Nephron progenitor cell (in vitro differentiated cells): ENCODE results near the gene CDH18.

Experiments used
- DNase-seq: peaks from one replicate; pipeline ENCODE4 v3.0.0; 2021
- H3K27ac Mint-ChIP-seq: 2 replicates; pipeline ENCODE4 v1.8.0; 2021; ENCODE audit warnings: mild to moderate bottlenecking, moderate library complexity, mixed read lengths
- H3K27me3 Mint-ChIP-seq: 2 replicates; pipeline ENCODE4 v1.8.0; 2021; ENCODE audit warnings: mild to moderate bottlenecking, low read depth, mixed read lengths; ENCODE audit not compliant: poor library complexity
- H3K36me3 Mint-ChIP-seq: 2 replicates; pipeline ENCODE4 v1.8.0; 2021; ENCODE audit warnings: low read depth, mixed read lengths
- H3K4me1 Mint-ChIP-seq: 2 replicates; pipeline ENCODE4 v1.8.0; 2021; ENCODE audit warnings: mixed read lengths
- H3K4me3 Mint-ChIP-seq: 2 replicates; pipeline ENCODE4 v1.8.0; 2021; ENCODE audit warnings: mild to moderate bottlenecking, moderate library complexity, mixed read lengths
- H3K9me3 Mint-ChIP-seq: 2 replicates; pipeline ENCODE4 v1.8.0; 2021; ENCODE audit warnings: mild to moderate bottlenecking, moderate library complexity, mixed read lengths
- TF ChIP-seq, protein P1 (sequence below): fragments of 200-600 bp; sonication (generic); IDR thresholded peaks from 2 replicates; pipeline ENCODE4 v1.5.0; 2021; ENCODE audit warnings: antibody characterized with exemption

The CDH18 gene

GRCh38 chr5:19917588-19918122 lies 70.3 kb downstream of the CDH18 start:
- Mint-ChIP-seq H3K27me3 (peaks cover 4% of the 10 kb centered on the region), H3K9me3 (no peaks in the 10 kb centered on the region), H3K4me1 (no peaks in the 10 kb centered on the region), H3K36me3 (no peaks in the 10 kb centered on the region), H3K27ac (no peak overlapping the region), H3K4me3 (no peak overlapping the region)
- no peak for DNase-seq
- TF ChIP-seq, protein P1, sequence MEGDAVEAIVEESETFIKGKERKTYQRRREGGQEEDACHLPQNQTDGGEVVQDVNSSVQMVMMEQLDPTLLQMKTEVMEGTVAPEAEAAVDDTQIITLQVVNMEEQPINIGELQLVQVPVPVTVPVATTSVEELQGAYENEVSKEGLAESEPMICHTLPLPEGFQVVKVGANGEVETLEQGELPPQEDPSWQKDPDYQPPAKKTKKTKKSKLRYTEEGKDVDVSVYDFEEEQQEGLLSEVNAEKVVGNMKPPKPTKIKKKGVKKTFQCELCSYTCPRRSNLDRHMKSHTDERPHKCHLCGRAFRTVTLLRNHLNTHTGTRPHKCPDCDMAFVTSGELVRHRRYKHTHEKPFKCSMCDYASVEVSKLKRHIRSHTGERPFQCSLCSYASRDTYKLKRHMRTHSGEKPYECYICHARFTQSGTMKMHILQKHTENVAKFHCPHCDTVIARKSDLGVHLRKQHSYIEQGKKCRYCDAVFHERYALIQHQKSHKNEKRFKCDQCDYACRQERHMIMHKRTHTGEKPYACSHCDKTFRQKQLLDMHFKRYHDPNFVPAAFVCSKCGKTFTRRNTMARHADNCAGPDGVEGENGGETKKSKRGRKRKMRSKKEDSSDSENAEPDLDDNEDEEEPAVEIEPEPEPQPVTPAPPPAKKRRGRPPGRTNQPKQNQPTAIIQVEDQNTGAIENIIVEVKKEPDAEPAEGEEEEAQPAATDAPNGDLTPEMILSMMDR = no peak

- H3K27me3 Mint-ChIP-seq = no peaks in the 10 kb centered on the region
These were observed 77.9 kb downstream of the CDH18 start for GRCh38 chr5:19910136-19910535.

DNA sequence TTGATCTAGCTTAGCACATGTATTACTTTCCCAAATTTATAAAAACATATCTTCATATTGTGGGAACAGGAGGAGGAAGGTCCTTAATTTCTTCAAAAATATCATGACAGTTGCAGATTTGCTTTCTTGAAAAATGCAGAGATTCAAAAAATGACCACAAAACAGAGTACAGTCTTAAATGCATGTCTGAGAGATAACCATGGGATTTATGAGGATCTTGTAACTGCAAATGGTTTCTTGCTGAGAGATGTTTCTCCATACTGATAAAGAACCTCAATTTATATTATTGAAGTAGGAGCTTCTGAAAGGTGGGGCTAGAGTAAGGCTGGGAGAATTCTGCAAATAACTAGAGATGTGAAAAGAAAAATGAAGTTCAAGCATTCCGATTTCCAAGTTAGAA lies 83.2 kb downstream of the CDH18 start:
- Mint-ChIP-seq H3K27me3 (peaks cover 2% of the 10 kb centered on the region), H3K4me1 (peaks cover 1% of the 10 kb centered on the region), H3K9me3 (no peaks in the 10 kb centered on the region), H3K4me3 (no peak overlapping the region), H3K27ac (no peak overlapping the region), H3K36me3 (no peaks in the 10 kb centered on the region)
- no peak for DNase-seq
- TF ChIP-seq, protein P1 = no peak

More at GRCh38 chr5:19910136-19910535, 77.9 kb downstream of the CDH18 start:
- H3K27ac Mint-ChIP-seq = no peak overlapping the region
- DNase-seq = no peak
- H3K4me1 Mint-ChIP-seq = peaks cover 7% of the 10 kb centered on the region
- no peaks in the 10 kb centered on the region for H3K9me3 Mint-ChIP-seq
- H3K4me3 Mint-ChIP-seq = no peak overlapping the region
- TF ChIP-seq, protein P1 = no peak
- no peaks in the 10 kb centered on the region for H3K36me3 Mint-ChIP-seq

GRCh38 chr5:19903611-19904010 lies 84.4 kb downstream of the CDH18 start:
- Mint-ChIP-seq H3K9me3 (no peaks in the 10 kb centered on the region), H3K27me3 (peaks cover 2% of the 10 kb centered on the region), H3K4me1 (no peaks in the 10 kb centered on the region), H3K27ac (no peak overlapping the region), H3K4me3 (no peak overlapping the region), H3K36me3 (no peaks in the 10 kb centered on the region)
- TF ChIP-seq, protein P1 = no peak
- DNase-seq = no peak

DNA sequence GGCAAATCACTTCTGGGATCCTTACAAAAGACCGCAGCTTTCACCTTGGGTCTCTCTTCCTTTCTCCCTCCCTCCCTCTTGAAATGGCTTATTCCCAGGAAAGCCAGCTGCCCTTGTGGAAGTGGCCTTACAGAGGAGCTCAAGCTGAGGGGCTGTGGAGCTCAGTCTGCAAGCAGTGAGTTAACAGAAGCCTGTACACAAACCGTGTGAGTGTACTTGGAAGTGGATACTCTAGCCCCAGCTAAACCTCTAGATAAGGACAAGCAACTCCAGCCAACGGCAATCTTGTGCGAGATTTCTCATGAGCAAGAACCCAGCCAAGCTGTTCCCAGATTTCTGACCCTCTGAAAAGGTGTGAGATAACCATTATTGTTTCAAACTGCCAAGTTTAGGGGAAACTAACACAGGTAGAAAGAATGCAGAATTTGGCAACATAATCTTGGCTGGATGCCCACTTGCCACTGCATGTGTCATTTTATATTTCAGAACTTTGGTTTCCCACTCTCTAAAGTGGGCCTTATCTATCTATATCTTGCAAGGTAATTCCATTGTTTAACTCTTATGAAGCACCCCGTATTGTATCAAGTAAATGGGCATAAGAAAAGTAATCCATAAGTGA lies 85.6 kb downstream of the CDH18 start:
- peaks cover 2% of the 10 kb centered on the region for H3K27me3 Mint-ChIP-seq
- no peaks in the 10 kb centered on the region for H3K36me3 Mint-ChIP-seq
- no peak overlapping the region for H3K4me3 Mint-ChIP-seq
- DNase-seq = no peak
- no peaks in the 10 kb centered on the region for H3K4me1 Mint-ChIP-seq
- H3K9me3 Mint-ChIP-seq = no peaks in the 10 kb centered on the region
- peak overlapping the region; percentile 44 for H3K27ac Mint-ChIP-seq
- TF ChIP-seq, protein P1 = no peak

DNA sequence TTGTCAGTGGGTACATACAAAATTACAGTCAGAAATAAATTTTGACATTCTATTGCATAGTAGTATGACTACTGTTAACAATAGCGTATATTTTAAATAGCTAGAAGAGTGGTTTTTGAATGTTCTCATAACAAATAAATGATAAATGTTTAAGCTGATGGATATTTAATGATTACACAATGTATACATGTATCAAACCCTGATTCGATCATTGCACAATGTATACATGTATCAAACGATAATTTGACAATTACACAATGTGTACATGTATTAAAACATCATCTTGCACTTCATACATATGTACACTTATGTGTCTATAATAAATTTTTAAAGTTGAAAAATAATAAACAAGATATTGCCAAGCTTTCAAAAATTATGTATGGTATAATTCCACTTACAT lies 87.7 kb downstream of the CDH18 start:
- Mint-ChIP-seq H3K4me1 (peaks cover 7% of the 10 kb centered on the region), H3K4me3 (no peak overlapping the region), H3K27ac (no peak overlapping the region), H3K27me3 (peaks cover 2% of the 10 kb centered on the region), H3K9me3 (no peaks in the 10 kb centered on the region), H3K36me3 (no peaks in the 10 kb centered on the region)
- no peak for DNase-seq
- TF ChIP-seq, protein P1 = no peak
